GM19463 (cell line): Measurements from ENCODE around the gene TMEM250.

Source experiments
- ATAC-seq: cut with Tn5 transposase; IDR thresholded peaks from one replicate; pipeline ENCODE4 v1.9.1; 2021; ENCODE audit warnings: mild to moderate bottlenecking, moderate library complexity; ENCODE audit not compliant: unreplicated experiment

TMEM250 gene

DNA sequence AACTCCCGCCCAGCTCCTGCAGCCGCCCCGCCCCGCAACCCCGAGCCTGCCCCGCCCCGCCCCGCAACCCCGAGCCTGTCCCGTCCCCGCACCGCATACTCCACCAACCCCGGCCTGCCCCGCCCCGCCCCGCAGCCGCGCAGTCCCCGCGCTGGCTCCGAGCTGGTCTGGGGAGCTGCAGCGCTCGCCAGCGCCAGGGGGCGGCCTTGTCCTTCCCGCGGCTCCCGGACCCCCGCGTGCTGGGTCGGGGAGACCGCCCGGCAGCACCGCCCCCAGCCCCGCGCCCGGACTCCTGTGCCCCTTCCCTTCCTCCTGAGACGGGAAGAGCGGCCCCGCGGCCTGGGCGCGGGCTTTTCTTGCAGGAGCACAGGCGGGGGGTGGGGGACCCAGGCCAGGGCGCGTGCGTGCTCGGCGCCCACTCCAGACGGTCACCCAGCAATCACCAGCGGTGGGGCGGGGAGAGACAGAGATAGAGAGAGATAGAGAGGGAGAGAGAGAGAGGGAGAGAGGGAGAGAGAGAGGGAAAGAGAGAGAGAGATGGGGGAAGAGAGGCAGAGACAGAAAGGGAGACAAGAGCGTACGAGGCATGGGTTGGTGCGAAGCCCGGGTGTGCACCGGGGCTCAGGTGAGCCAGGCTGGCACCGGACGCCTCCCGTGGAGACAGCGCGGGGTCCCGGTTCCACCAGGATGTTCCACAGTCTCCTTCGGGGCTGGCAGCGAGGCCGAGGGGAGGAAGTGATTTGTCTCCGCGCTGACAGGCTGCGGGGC, 14.7 kb upstream of the TMEM250 start:
- ATAC-seq, result no peak

DNA sequence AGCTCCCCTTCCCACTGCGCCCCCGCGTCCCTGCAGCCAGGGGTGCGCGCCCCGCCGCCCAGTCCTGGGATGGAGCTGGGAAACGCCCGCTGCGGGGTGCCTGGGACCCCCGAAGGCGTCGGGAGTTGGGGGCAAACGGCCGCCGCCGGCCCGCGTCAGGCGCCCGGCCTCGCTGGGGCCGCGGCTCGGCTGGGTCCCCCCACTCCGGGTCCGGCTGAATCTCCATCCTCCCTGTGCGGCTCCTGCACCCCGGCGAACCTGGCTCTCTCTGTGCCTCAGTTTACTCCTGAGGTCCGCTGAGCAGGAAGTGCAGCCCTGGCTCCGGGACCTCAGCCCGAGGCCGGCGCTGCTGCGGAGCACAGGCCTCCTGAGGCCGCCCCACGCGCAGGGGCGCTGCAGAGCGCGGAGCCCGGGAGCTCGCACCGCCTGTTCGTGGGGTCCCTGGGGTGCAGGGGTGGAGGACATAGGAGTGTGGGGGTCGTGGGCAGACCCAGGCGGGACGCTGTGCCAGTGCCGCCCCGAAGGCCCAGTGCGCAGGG, 13.9 kb upstream of the TMEM250 start:
- no peak for ATAC-seq

DNA sequence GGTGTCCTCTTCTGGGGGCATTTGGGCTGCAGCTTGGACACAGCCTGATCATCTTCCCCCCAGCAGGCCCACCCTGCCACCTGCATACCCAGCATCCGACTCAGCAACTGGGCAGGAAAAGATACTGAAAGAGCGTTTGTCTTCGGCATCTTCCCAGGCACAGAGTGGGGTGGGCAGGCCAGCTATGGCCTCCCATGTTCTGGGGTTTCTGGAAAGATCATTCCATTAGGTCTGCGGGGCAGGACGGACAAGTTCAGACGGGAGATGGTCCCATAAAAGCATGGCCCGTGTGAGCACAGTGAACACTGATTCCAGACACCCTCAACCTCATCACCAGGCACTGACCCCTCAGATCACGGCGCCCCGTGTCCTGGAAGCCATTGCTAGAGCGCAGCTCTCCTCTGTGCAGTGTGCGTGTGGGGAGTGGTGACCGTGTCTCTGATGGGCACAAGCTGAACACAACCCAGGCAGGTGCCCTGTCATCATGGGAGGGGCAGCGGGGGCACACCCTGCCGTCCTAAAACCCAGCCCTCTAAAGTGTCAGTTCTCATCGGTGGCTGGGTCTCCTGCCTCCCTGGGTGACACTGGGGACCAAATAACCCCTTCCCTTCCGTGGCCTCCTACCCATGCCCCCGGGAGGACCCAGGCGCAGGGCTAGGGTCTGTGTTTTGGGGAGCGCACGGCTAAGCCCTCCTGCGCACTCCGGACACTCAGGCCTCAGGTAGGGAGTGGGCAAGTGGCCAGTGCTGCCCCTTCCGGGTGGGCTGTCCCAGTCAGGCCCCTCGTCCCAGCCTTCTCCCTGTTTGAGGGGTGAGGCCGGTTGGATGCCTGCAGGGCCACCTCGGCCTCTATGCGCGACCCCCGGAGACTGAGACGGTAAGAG, 13.2 kb upstream of the TMEM250 start:
- no peak for ATAC-seq

DNA sequence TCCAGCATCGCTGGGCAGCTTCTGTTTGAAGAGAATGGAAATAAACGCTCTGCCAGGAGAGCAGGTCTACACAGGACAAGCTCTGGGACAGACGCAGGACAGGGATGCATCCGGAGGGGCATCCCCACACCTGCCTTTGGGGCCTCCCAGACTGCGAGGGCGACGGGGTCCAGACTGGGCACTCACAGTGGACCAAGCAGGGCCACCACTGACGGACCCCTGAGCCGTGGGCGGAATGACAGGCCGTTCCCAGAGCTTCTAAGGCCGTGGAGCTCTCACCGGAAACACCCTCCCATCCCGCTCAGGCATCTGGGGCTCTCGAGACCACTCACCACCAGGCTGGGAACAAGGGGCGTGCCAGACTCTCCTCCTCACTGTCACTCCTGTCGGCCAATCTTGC, 10.5 kb upstream of the TMEM250 start:
- no peak for ATAC-seq

DNA sequence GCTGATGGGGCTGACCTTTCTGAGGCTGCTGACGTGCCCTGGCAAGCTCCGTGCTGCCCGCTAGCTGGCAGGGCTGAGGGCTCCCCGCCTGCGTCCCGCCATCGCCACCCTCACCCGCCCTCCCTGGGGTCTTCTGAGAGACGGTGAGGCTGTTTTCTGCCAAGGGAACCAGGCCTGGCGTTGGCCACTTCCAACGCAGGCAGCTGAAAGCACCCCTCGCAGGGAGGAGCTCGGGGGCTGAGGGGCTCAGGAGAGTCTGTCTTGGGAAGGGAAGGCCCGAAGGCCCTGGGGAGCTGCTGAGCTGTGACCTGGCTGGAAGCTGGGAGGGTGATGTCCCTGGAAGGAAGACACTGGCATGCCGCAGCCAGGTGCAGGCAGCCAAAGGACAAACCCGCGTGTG, 9.8 kb upstream of the TMEM250 start:
- no peak for ATAC-seq

DNA sequence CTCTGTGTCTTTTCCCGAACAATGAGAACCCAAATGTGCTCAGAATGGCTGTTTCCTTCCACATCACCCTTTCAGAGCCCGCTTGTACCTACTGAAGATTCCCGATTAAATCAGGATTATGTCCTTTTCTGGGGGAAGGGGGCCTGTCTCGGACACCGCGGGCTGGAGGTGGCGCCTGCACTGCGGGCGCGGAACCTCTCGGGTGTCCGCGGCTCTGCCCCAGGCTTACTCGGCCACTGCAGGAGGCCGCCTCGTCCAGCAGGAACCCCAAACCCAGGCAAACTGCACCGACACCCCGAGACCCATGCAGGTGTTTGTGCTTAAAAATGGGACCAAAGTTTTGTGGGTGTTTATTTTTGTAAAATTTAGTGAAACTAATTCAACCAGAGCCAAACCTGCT, 8.6 kb upstream of the TMEM250 start:
- no peak for ATAC-seq

DNA sequence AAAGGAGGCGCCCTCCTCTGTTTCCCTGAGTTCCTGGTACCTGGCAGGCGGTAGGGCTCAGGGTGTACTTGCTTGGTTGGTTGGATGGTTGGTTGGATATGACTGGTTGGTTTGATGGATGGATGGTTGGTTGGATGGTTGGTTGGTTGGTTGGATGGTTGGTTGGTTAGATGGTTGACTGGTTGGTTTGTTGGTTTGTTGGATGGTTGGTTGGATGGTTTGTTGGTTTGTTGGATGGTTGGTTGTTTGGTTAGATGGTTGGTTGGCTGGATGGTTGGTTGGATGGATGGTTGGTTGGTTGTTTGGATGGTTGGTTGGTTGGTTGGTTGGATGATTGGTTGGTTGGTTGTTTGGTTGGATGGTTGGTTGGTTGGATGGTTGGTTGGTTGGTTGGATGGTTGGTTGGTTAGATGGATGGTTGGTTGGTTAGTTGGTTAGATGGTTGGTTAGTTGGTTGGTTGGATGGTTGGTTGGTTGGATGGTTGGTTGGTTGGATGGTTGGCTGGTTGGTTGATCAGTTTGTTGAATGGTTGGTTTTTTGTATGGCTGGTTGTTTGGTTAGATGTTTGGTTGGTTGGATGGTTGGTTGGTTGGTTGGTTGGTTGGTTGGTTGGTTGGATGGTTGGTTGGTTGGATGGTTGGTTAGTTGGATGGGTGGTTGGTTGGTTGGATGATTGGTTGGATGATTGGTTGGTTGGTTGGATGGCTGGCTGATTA, 6.5 kb upstream of the TMEM250 start:
- no peak for ATAC-seq

DNA sequence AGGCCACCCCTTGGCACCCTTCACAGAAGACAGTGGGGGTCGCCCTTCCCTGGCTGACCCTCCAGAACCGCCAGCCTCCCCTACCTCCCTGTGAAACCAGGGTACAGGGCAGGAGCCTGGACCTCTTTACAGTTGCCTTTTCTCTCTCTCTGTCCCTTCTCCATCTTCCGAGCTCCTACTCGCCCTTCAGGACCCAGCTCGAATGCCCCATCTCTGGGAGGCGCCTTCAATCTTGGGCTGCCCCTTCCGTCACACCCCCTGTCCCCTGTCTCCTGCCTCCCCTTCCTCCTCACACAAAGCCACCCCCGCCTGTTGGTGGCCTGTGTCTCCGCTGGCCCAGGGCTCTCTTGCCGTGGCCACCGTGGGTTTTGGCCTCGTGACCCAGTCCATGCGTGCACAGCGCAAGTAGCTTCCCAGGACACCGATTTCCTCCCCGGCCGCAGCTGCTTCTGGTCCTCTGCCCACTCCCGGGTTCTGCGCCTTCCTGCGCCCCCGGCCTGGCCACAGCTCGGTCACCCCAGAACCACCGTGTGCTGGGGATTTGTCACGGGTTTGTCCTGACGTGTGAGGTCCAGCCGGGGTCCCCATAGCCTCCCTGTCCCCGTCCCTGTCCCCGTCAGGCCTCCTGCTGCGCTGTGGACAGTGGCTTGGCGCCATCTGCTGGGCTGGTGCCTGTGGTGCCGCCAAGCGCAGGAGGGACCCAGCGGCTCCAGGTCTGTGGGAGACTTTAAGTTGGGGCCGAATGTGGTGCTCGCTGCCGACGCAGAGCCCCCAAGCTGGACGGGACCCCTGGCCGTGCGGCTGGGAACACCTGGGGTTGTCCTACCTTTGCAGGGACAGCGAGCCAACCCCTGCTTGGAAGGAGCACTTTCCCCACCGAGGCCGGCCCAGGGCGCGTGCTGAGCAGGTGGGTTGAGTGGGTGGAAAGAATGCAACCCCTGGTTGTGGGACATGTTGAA, 4.0 kb upstream of the TMEM250 start:
- no peak for ATAC-seq

DNA sequence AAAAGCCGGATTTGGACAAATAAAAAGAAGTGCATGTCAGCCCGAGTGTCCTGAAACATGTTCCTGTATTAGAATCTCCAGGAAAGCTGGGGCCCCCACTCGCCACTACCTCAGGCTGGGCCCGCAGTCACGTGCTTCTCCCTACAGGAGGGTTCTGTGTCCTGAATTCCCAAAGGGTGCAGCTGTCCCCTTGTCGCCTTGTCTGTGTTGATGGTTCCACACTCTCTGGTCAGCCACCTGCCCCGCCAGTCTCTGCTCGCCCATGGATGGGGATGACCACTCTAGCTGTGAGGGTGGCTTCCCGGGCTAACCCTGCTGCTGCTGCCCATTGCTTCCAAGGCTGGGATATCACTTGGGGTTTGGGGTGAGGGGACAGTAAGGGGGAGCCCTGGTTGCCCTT, 3.1 kb upstream of the TMEM250 start:
- no peak for ATAC-seq

DNA sequence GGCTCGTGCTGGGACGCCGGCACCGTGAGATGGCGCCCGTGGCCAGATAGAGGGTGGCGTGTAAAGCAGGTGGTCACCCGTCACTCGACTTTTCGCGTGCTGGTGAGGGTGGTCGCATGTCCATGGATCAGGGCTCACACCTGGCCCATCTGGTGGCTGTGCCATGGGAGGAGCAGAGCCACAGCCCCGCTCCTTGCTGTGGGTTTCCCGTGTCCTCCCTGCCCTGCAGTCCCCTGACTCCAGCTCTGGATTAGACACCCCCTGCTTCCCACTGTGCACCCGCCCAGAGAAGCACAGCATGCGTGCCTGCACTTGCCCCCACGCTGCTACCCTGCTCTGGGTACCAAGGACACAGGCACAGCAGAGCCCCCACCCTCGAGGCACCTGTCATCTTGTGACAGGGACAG, 1.8 kb upstream of the TMEM250 start:
- no peak for ATAC-seq

DNA sequence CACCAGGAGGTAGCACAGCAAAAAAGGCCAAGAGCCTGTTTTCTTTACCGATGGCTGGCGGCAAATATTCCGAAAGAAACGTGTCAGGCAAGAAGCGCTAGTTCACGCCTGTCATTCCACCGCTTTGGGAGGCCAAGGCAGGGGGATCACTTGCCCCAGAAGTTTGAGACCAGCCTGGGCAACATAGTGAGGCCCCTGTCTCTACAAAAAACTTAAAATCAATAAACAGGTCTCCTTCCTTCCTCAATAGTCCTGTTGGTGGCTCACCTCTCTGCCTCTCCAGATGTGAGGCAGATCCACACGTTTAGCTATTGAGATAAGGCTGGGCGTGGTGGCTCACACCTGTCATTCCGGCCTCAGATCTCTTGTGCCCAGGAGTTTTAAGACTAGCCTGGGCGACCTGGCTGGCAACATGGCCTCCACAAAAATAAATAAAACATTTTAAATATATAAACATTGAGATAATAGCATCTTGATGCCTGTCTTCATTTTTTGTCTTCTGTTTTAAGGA, 1.3 kb upstream of the TMEM250 start:
- ATAC-seq, result no peak

DNA sequence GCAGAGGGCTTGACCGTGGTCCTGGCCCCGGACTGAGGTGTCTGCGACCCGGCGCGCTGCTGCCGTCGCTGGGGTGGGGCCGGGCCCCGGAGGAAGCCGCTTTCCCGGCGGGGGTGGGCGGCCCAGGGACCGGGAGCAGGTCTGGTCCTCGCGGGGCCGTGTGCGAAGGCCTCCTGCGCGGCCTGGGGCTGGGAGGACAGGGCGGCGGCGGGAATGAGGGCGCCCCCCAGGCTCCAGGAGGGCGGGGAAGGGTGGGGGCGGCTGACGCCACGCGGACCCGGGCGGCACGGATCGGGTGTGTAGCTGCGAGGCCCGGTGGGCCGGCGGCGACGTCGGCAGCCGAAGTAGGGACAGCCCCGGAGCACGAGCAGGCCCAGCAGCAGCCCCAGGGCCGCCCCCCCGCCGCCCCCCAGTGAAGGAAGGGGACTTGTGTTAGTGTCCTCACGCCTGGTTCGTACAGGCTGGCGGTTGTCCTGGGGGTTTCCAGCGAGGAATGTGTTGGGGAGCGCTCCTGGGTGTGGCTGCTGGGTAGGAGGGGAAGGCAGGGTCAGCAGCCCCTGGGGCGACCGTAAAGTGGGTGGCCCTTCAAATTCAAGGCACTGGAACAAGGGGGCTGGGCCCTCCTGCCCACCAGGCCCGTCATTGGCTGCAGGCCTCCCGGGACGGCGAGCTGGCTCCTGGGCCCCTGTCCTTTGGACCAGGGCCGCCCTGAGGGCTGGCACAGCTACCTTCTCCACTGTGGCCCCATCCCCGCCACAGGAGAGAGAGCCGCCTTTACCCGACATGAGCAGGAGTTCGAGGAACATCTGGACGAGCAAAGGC, 597 bp upstream of the TMEM250 start:
- ATAC-seq, result no peak

DNA sequence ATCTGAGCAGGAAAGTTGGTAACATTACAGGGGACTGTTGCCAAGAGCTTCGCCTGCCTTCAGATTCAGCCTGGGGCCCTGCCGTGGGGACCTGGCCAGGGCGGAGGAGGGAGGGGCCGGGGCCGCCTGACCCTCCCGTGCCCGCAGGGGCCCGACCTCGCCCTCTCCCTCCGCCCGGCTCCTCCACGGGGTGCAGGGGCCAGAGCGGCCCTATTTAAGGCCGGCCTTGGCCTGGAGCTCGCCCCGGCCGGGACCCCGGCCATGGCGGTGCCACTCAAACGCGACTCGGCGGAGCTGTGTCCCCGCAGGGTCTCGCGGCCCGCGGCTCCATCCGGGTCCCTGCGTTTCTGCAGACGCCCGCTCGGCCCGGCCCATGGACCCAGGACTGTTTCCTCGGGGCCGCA, 757 bp downstream of the TMEM250 start:
- peak; percentile 8 for ATAC-seq

DNA sequence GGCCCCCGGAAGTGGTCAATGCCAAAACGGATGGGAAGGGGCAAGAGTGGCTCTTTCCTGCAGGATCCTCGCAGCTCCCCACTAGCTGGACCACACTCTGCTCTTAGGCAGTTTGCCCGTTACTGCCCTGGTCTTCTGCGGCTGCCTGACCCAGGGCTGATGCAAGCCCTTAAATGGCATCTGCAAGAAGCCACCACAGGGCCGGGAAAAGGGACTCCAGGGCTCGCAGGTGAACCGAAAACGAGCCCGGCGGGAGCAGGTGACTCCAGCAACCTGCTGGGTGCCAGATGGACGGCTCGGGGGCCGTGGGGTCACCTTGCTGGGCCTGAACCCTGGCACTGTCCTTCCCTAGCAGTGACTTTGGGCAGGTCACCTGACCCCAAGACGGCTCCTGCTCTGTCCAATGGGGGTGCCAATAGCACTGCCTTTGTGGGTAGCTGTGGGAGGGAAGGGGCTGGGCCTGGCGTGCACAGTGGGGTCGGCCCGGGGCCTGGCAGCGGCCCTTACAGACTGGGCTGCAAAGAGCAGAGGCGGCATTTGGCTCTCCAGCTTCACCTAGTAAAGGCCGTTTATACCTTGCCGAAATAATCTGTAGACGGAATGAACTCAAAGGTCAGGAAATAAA, 1.3 kb downstream of the TMEM250 start:
- ATAC-seq, result no peak

DNA sequence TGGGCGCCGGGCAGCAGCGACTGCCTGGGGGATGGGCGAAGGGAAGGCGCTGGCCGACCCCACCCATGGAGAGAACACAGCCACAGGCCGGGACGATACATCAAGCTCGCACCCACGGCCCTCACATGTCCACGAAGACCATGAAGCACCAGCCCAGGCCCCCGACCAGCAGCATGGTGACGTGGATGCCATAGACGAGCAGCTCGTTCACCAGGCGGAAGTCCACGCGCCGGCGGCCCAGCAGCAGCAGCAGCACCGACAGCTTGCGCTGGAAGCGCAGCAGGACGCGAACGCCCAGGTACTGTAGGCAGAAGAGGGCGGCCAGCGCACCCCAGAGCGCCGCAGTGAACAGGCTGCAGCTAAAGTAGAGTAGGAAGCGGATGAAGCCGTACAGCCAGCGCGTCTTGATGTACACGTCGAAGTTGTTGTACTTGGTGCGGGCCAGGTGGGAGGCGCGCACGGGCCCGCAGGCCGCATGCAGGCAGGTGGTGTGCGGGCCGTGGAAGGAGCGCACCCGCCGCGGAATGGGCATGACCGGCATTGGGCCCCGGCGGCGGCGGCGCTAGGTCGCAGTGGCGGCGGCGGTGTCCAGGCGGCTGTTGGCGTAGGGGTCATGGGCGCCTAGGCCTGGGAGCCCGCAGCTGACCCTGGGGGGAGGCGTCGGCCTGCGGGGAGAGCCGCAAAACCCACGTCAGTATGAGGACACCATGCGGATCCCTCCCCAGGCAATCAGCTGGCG, 2.1 kb downstream of the TMEM250 start:
- no peak for ATAC-seq

DNA sequence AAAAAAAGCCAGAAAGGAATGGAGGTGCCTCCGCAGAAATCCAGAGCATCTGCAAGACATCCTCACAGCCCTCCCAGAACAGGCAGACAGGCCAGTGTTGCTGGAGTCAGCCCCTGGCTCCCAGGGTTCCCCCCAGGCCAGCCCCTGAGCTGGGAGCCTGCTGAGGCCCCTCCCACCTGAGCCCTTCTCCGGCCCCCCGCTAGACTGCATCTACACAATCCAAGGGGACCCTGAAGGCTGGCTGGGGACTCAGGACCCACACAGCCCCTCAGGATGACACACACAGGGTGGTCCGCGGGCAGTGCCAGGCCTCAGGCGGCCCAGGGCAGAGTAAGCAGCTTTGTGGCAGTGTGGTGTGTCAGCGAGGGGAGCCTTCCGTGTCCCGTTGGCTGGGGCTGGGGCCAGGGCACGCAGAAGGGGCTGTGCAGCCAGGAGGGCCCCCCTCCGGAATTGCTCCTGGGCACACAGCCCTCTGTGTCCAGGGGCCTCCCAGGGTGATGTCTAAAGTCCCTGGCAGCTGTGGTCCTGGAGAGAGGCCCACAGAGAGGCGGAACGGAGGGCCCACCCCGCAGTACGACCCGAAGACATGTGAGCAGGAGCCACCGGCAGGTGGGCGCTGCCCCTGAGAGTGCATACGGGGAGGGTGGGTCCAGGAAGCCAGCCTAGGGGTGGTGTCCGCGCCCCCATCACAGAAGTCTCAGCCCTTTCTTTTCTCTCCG, 2.9 kb downstream of the TMEM250 start:
- no peak for ATAC-seq

DNA sequence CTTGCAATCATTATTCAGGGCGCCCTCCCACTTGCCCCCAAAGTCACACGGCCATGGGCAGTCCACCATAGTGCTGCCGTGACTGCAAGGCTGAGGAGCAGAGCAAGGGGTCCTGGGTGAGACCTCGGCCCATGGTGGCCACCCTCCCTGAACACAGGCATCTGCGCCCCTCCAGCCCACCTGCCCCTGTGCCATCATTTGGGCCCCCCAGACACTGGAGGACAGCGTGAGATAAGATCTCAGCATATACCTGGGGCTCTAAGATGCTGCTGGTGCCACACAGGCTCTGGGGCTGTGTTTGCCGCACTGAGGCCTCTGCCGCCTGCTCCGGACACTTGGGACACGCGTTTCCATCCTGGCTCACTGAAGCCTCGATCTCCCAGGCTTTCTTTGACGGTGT, 3.5 kb downstream of the TMEM250 start:
- ATAC-seq, result no peak
